Fibroblast of peridontal ligament (primary cell): ENCODE data around the gene RERE.

Experiments
- DNase-seq: peaks from one replicate; pipeline ENCODE4 v3.0.0-alpha.2; 2010; ENCODE audit errors: extremely low read depth

The RERE gene

GRCh38 chr1:8427493-8427892, 389.9 kb downstream of the RERE start:
- DNase-seq = peak; percentile 56

GRCh38 chr1:8426996-8427395, 390.4 kb downstream of the RERE start:
- no peak for DNase-seq

- no peak for DNase-seq
Observed at GRCh38 chr1:8425781-8426161, 391.7 kb downstream of the RERE start.

GRCh38 chr1:8425150-8425780, 392.2 kb downstream of the RERE start:
- DNase-seq = no peak

- no peak for DNase-seq
Observed at GRCh38 chr1:8424539-8425116, 392.8 kb downstream of the RERE start.

- DNase-seq = peak; percentile 67
Observed at GRCh38 chr1:8423692-8424538, 393.5 kb downstream of the RERE start.

GRCh38 chr1:8423269-8423691, 394.2 kb downstream of the RERE start:
- DNase-seq = no peak

GRCh38 chr1:8422510-8423268, 394.8 kb downstream of the RERE start:
- DNase-seq = peak; percentile 60

GRCh38 chr1:8421721-8422120, 395.7 kb downstream of the RERE start:
- DNase-seq = peak; percentile 32

- no peak for DNase-seq
Observed at GRCh38 chr1:8420318-8420717, 397.1 kb downstream of the RERE start.

GRCh38 chr1:8419861-8420260, 397.6 kb downstream of the RERE start:
- DNase-seq = no peak

GRCh38 chr1:8419172-8419571, 398.3 kb downstream of the RERE start:
- peak; percentile 79 for DNase-seq

GRCh38 chr1:8418301-8418700, 399.1 kb downstream of the RERE start:
- DNase-seq = no peak

- DNase-seq = no peak
Observed at GRCh38 chr1:8417625-8418024, 399.8 kb downstream of the RERE start.

GRCh38 chr1:8416881-8417280, 400.6 kb downstream of the RERE start:
- DNase-seq = no peak

- DNase-seq = no peak
Observed at GRCh38 chr1:8415526-8416278, 401.7 kb downstream of the RERE start.

- peak; percentile 76 for DNase-seq
Observed at GRCh38 chr1:8412183-8412831, 405.1 kb downstream of the RERE start.

- DNase-seq = no peak
Observed at GRCh38 chr1:8411803-8412182, 405.6 kb downstream of the RERE start.

GRCh38 chr1:8410791-8411190, 406.6 kb downstream of the RERE start:
- DNase-seq = peak; percentile 49

GRCh38 chr1:8409606-8410005, 407.8 kb downstream of the RERE start:
- DNase-seq = no peak

- peak; percentile 83 for DNase-seq
Observed at GRCh38 chr1:8409106-8409505, 408.3 kb downstream of the RERE start.
